IPS-NIHi11 (cell line): ENCODE data around the gene EPHB1.

Experiments
- DNase-seq: peaks from one replicate; pipeline ENCODE4 v3.0.0; 2012; ENCODE audit warnings: mixed read lengths, low spot score

The EPHB1 gene

GRCh38 chr3:134850761-134851160, 55.7 kb downstream of the EPHB1 start:
- no peak for DNase-seq

GRCh38 chr3:134852132-134852531, 57.1 kb downstream of the EPHB1 start:
- no peak for DNase-seq

GRCh38 chr3:134852893-134853351, 57.9 kb downstream of the EPHB1 start:
- DNase-seq: no peak

GRCh38 chr3:134854254-134854653, 59.2 kb downstream of the EPHB1 start:
- no peak for DNase-seq

- no peak for DNase-seq
Measured at GRCh38 chr3:134857356-134857755, 62.3 kb downstream of the EPHB1 start.

GRCh38 chr3:134857776-134858362, 62.8 kb downstream of the EPHB1 start:
- DNase-seq: no peak

- DNase-seq: no peak
Measured at GRCh38 chr3:134858441-134859035, 63.5 kb downstream of the EPHB1 start.

- no peak for DNase-seq
Measured at GRCh38 chr3:134859341-134859740, 64.3 kb downstream of the EPHB1 start.

- no peak for DNase-seq
Measured at GRCh38 chr3:134860141-134860540, 65.1 kb downstream of the EPHB1 start.

GRCh38 chr3:134863915-134864314, 68.9 kb downstream of the EPHB1 start:
- no peak for DNase-seq

- no peak for DNase-seq
Measured at GRCh38 chr3:134864636-134865035, 69.6 kb downstream of the EPHB1 start.

- no peak for DNase-seq
Measured at GRCh38 chr3:134867277-134867676, 72.2 kb downstream of the EPHB1 start.

GRCh38 chr3:134869153-134869726, 74.2 kb downstream of the EPHB1 start:
- DNase-seq: no peak

GRCh38 chr3:134871818-134872217, 76.8 kb downstream of the EPHB1 start:
- no peak for DNase-seq

- DNase-seq: no peak
Measured at GRCh38 chr3:134872440-134873388, 77.7 kb downstream of the EPHB1 start.

- DNase-seq: no peak
Measured at GRCh38 chr3:134873789-134874188, 78.7 kb downstream of the EPHB1 start.

GRCh38 chr3:134874737-134875413, 79.8 kb downstream of the EPHB1 start:
- no peak for DNase-seq

GRCh38 chr3:134876836-134877235, 81.8 kb downstream of the EPHB1 start:
- no peak for DNase-seq

GRCh38 chr3:134877788-134878187, 82.7 kb downstream of the EPHB1 start:
- no peak for DNase-seq

- no peak for DNase-seq
Measured at GRCh38 chr3:134879990-134880389, 84.9 kb downstream of the EPHB1 start.

GRCh38 chr3:134880431-134880830, 85.4 kb downstream of the EPHB1 start:
- no peak for DNase-seq

GRCh38 chr3:134881305-134881704, 86.2 kb downstream of the EPHB1 start:
- no peak for DNase-seq
